SU-DHL-6 (cell line): ENCODE results near the gene PRDX3.

Source experiments
- H2AFZ ChIP-seq: fragments of 200-600 bp; sonication (generic); 2 replicates; pipeline ENCODE4 v1.6.1; 2014; ENCODE audit warnings: low read depth, mild to moderate bottlenecking, moderate library complexity, mixed read lengths, antibody characterized with exemption, low read length; ENCODE audit not compliant: severe bottlenecking
- H3F3A ChIP-seq: fragments of 200-600 bp; shearing (Covaris generic); 2 replicates; pipeline ENCODE4 v1.6.0; 2016; ENCODE audit warnings: antibody characterized with exemption, mild to moderate bottlenecking; ENCODE audit not compliant: insufficient read depth
- H3K27ac ChIP-seq: fragments of 200-600 bp; sonication (generic); 2 replicates; pipeline ENCODE4 v1.5.1; 2016; ENCODE audit warnings: low read depth, mild to moderate bottlenecking, low read length, moderate library complexity, mixed read lengths
- H3K27me3 ChIP-seq: fragments of 200-600 bp; sonication (generic), shearing (Covaris generic); 2 replicates; pipeline ENCODE4 v1.6.0; 2014; ENCODE audit warnings: mild to moderate bottlenecking, low read length
- H3K36me3 ChIP-seq: fragments of 200-600 bp; sonication (generic); 2 replicates; pipeline ENCODE4 v1.6.1; 2014; ENCODE audit warnings: mild to moderate bottlenecking, low read length, mixed read lengths
- H3K4me2 ChIP-seq: fragments of 300-600, 200-600 bp; shearing (Covaris generic), sonication (generic); 2 replicates; pipeline ENCODE4 v1.6.0; 2014; ENCODE audit warnings: low read length, low read depth, mild to moderate bottlenecking; ENCODE audit not compliant: poor library complexity, severe bottlenecking
- H3K4me3 ChIP-seq: fragments of 200-600 bp; sonication (generic); 2 replicates; pipeline ENCODE4 v1.5.1; 2014; ENCODE audit warnings: antibody characterized with exemption, low read length, mild to moderate bottlenecking, mixed read lengths; ENCODE audit not compliant: insufficient read depth, poor library complexity, severe bottlenecking
- H3K79me2 ChIP-seq: fragments of 200-600 bp; sonication (generic); 2 replicates; pipeline ENCODE4 v1.6.1; 2014; ENCODE audit warnings: mild to moderate bottlenecking, low read length, moderate library complexity; ENCODE audit not compliant: insufficient read depth
- H3K9ac ChIP-seq: fragments of 200-600 bp; sonication (generic); 2 replicates; pipeline ENCODE4 v1.7.0; 2014; ENCODE audit warnings: mild to moderate bottlenecking, low read length
- H3K9me2 ChIP-seq: fragments of 200-600 bp; sonication (generic); replicated peaks from 2 replicates; pipeline ENCODE4 v1.6.1; 2014; ENCODE audit warnings: low read length; ENCODE audit not compliant: insufficient read depth
- H3K9me3 ChIP-seq: fragments of 200-600 bp; sonication (generic); 2 replicates; pipeline ENCODE4 v1.6.1; 2014; ENCODE audit warnings: low read length, mixed read lengths; ENCODE audit not compliant: insufficient read depth
- H4K20me1 ChIP-seq: fragments of 200-600 bp; sonication (generic); 2 replicates; pipeline ENCODE4 v1.6.1; 2014; ENCODE audit warnings: low read depth, mild to moderate bottlenecking, antibody characterized with exemption, low read length, moderate library complexity, mixed read lengths
- EZH2phosphoT487 ChIP-seq: fragments of 200-600 bp; sonication (generic), shearing (Covaris generic); conservative IDR thresholded peaks from 2 replicates; pipeline ENCODE4 v1.6.1; 2018; ENCODE audit warnings: mild to moderate bottlenecking, antibody characterized with exemption, low read length, moderate library complexity, mixed read lengths
- TF ChIP-seq, protein P1 (sequence below): fragments of 200-600 bp; sonication (generic); IDR thresholded peaks from one replicate; pipeline ENCODE4 v1.5.1; 2017; ENCODE audit warnings: antibody characterized with exemption, mild to moderate bottlenecking, low read length, moderate library complexity; ENCODE audit not compliant: insufficient read depth, poor library complexity, severe bottlenecking

The PRDX3 gene

DNA sequence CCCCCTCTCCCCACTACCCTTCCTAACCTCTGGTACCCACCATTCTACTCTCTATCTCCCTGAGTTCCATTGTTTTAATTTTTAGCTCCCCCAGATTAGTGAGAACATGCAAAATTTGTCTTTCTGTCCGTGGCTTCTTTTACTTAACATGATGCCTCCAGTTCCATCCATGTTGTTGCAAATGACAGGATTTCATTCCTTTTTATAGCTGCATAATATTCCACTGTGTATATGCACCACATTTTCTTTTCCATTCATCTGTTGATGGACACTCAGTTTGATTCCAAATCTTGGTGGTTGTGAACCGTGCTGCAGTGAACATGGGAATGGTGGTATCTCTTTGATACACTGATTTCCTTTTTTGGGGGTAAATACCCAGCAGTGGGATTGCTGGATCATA, 52.7 kb downstream of the PRDX3 start:
- Histone ChIP-seq H3K9me3 (no peaks in the 10 kb centered on the region), H3F3A (peaks cover 5% of the 10 kb centered on the region), H3K4me2 (no peak overlapping the region), H3K9me2 (no peaks in the 10 kb centered on the region), H3K79me2 (no peaks in the 10 kb centered on the region; the same call in 1 of the 2 replicates), H3K4me3 (no peak overlapping the region), H4K20me1 (no peaks in the 10 kb centered on the region), H3K36me3 (peaks cover 9% of the 10 kb centered on the region), H2AFZ (no peak overlapping the region), H3K9ac (no peak overlapping the region), H3K27ac (no peak overlapping the region), H3K27me3 (no peaks in the 10 kb centered on the region)
- TF ChIP-seq, protein P1, sequence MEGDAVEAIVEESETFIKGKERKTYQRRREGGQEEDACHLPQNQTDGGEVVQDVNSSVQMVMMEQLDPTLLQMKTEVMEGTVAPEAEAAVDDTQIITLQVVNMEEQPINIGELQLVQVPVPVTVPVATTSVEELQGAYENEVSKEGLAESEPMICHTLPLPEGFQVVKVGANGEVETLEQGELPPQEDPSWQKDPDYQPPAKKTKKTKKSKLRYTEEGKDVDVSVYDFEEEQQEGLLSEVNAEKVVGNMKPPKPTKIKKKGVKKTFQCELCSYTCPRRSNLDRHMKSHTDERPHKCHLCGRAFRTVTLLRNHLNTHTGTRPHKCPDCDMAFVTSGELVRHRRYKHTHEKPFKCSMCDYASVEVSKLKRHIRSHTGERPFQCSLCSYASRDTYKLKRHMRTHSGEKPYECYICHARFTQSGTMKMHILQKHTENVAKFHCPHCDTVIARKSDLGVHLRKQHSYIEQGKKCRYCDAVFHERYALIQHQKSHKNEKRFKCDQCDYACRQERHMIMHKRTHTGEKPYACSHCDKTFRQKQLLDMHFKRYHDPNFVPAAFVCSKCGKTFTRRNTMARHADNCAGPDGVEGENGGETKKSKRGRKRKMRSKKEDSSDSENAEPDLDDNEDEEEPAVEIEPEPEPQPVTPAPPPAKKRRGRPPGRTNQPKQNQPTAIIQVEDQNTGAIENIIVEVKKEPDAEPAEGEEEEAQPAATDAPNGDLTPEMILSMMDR = no peak
- TF ChIP-seq EZH2phosphoT487 = no peak

DNA sequence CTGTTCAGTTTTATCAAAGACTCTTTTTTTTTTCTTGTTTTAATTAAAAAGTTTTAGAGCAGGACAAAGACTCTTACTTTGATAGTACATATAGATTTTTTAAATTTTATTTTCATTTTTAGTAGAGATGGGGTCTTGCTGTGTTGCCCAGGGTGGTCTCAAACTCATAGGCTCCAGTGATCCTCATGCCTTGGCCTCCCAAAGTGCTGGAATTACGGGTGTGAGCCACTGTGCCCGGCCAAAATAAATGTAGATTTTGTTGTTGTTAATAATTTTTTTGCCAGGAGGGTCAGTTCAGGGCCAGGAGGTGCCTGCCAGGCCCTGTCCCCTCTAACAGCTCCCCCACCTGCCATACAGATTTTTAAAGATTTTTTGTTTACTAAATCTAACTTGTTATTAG, 57.7 kb downstream of the PRDX3 start:
- 0 out of 2 replicates have a peak overlapping the region, but pooled peaks have one; percentile 0 for H3K9ac ChIP-seq

DNA sequence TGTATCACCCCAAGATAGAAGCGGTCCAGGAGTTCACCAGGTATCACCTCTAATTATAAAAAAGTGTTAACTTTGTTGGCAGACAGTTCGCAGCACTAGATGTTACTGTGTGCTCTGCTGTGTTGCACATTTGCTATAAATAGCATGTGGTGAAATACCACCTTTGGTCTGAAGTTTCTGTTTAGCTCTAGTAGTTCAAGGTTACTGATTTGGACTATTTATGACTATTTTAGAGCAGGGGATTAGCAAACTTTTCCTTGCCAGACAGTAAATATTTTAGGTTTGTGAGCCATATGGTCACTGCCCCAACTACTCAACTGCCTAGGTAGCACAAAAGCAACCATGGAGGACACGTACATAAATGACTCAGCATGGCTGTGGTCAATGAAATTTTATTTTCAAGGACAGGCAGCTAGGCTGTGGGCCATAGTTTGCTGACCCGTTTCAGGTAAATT, 58.2 kb downstream of the PRDX3 start:
- H2AFZ ChIP-seq = no peak overlapping the region
- H3K36me3 ChIP-seq = peaks cover 7% of the 10 kb centered on the region; the same call in 1 of the 2 replicates
- H3F3A ChIP-seq = peaks cover 28% of the 10 kb centered on the region

More for the DNA sequence above, 57.7 kb downstream of the PRDX3 start:
- H3F3A ChIP-seq = peaks cover 28% of the 10 kb centered on the region
- no peaks in the 10 kb centered on the region for H3K27me3 ChIP-seq
- TF ChIP-seq EZH2phosphoT487 = no peak
- TF ChIP-seq, protein P1 = no peak
- no peak overlapping the region for H3K4me3 ChIP-seq
- peaks cover 8% of the 10 kb centered on the region for H3K36me3 ChIP-seq
- H3K9me3 ChIP-seq = no peaks in the 10 kb centered on the region
- H4K20me1 ChIP-seq = no peaks in the 10 kb centered on the region
- H3K9me2 ChIP-seq = no peaks in the 10 kb centered on the region
- H3K27ac ChIP-seq = peak overlapping the region; percentile 92
- H3K79me2 ChIP-seq = no peaks in the 10 kb centered on the region; the same call in 1 of the 2 replicates
- no peak overlapping the region for H2AFZ ChIP-seq
- peak overlapping the region; percentile 61 for H3K4me2 ChIP-seq

More for the DNA sequence above, 58.2 kb downstream of the PRDX3 start:
- no peaks in the 10 kb centered on the region; the same call in 1 of the 2 replicates for H3K79me2 ChIP-seq
- H3K4me2 ChIP-seq = peak overlapping the region; percentile 61
- H4K20me1 ChIP-seq = no peaks in the 10 kb centered on the region
- peak overlapping the region; percentile 0; the same call in 1 of the 2 replicates for H3K9ac ChIP-seq
- no peaks in the 10 kb centered on the region for H3K9me2 ChIP-seq
- H3K9me3 ChIP-seq = no peaks in the 10 kb centered on the region
- no peak for TF ChIP-seq EZH2phosphoT487
- TF ChIP-seq, protein P1 = no peak
- peak overlapping the region; percentile 92 for H3K27ac ChIP-seq
- H3K27me3 ChIP-seq = no peaks in the 10 kb centered on the region
- no peak overlapping the region for H3K4me3 ChIP-seq
